ENCODE measurements around the gene SEMA4G.

Gene SEMA4G
- total RNA-seq, result 0 to 0.17 (median 0.02) reads per million in 18 experiments

DNA sequence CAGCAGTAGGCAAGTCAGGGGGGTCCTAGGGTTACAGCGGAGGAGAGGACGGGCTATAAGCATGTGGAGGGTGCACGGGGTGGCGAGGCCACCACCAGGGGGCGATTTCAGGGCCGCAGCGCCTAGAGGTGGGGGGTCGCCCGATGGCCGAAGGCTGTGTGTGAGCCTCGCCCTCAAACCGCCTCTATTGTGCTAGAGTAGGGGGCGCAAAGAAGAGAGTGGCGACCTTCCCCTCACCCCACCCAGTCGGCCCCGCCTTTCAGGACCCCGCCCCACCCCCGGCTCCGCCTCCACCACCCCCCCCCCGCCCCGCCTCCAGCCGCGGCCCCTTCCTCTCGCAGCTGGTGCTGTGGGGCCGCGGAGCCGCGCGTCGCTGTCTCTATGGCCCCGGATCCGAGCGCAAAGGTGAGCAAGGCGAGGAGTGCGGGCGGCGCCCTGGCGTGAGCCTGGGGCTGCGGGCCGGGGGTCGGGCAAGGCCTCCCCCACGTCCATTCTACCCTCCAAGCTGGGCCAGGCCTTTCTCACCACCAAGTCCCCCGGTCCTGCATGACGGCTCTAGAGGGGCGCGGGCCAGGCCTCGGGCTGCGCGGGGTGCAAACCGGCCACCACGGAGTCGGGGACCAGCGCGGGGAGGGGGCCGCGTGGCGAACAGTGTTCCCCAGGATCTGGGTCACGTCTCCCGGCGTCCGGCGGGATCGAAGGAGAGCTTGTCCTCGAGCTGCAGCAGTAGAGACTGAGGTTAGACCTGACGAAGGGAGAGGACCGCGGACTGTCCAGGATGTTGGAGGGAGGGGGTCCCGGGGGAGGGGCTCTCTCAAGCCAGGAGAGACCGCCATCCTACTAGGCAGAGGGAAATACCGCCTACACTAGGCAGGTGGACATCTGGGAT, at the start of gene SEMA4G:
Gene SEMA4G, plus strand, starts transcription at position 318 of the 889 bp plus-strand sequence. CDS start 3,409 bp downstream, outside the sequence.
- peak in 1 of 2 donors; percentile 10 for DNase-seq

DNA sequence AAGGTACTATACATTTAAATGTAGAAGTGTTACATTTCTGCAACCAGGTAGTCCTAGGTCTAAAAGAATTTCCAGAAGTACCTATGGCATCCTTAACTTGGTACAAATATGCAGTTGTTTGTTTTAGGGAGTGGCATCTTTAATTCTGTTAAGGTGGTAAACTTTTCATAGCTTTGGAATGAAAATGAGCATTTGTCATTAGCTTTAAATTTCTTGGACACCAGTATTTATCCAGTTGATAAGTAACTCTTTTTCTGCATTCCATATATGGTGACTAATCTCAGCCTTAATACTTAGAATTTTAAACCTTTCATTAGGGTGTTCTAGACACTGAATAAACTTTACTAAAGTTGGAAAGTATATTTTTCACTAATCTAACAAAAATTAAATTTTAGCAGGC, 45.7 kb upstream of the SEMA4G start:
- DNase-seq, result no peak

DNA sequence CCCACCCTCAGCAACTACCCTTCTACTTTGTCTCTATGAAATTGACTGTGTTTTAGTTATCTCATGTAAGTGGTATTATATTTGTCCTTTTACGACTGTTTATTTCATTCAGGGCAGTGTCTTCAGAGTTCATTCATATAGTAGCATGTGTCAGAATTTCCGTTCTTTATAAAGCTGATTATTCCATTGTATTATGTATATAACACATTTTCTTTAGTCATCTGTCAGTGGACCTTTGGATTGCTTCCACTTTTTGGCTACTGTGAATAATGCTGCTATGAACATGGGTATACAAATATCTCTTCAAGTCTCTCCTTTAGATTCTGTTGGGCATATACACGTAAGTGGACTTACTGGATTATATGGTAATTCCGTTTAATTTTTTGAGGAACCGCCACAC, 42.0 kb upstream of the SEMA4G start:
- no peak for DNase-seq

DNA sequence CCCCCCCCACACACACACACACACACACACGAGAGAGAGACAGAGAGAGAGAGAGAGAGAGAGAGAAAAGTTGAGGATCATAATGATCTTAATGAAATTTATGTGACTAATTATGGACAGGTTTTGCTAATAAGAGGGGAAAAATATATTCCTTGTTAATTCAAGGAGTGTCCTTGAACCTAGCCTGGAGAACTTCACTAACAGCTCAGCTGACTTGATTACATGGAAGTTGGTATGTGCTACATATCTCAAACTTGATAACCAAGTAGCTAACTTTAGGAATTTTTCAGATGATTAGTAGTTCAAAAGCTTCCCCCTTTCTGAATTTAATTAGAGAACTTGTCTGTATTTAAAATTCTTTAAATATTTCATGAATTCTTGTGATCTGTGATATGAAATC, 41.3 kb upstream of the SEMA4G start:
- DNase-seq, result no peak

DNA sequence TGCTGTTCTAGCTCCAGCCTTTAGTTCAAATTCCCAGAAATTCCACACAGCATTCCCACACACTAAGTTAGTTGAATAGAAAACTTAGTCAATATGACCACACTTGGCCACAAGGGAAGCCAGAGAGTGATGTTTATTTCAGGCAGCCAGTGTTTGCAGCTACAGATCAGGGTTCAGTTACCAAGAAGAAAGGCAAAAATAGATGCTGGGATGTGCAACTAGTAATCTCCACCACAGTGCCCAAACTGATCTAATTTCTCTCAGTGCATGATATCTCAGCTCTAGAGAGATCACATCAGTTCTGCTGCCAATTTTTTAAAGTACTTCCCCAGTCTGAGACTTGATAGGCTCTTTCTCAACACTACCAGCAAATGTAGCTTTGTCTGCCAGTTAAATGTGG, 38.9 kb upstream of the SEMA4G start:
- DNase-seq, result no peak

DNA sequence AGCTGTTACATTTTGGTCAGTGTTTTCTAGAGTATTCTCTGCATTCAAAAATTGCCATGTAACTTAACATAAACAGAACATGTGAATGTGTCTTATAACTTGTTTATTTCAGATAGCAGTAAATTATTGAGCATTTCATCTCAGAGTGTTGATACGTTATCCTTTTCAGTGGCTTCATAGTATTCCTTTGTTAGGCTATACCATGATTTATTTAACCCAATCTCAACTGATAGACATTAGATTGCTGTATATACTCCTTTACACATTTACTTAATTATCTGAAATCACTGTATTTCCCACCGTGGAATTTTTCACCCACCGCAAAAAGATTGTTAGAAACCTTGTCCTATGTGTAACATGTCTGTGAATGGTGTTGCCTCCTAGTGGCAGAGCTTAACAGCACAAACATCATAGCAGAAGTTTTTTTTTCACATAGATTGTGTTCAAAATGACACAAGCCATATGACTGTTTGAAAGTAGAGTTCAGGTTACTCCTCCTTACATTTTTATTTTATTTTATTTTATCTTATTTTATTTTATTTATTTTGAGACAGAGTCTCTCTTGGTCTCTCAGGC, 35.1 kb upstream of the SEMA4G start:
- DNase-seq, result peak in 1 of 2 donors; percentile 14

DNA sequence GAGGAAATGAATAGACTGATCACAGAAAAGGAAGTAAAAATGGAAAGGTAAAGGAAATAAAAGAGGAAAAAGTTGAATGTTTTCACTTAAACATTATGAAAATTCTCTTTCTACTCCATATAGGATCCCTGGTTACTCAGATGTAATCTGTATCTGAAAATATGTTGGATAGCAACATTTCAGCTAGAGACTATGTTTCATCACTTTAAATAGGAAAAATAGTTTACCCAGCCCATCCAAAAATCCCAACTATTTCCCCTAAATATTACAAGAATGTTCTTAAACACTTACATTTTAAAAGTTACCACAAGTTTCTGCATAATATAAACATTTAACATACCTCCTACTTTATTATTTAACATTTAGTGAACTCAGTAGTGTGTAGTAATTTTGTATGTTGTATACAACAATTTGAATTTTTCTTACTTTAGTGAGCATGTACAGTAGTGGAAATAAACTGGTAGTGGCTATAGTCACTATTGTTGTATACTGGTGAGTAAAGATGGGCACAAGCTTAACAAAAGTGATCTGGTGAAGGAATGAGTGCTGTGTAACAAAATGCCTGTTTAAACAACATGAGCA, 29.4 kb upstream of the SEMA4G start:
- DNase-seq, result no peak

- no peak for DNase-seq
Measured at GRCh38 chr10:100942229-100942628, 27.1 kb upstream of the SEMA4G start.

- no peak for DNase-seq
Measured at GRCh38 chr10:100943508-100943907, 25.8 kb upstream of the SEMA4G start.

GRCh38 chr10:100945754-100946153, 23.6 kb upstream of the SEMA4G start:
- no peak for DNase-seq

GRCh38 chr10:100948916-100949315, 20.4 kb upstream of the SEMA4G start:
- no peak for DNase-seq

DNA sequence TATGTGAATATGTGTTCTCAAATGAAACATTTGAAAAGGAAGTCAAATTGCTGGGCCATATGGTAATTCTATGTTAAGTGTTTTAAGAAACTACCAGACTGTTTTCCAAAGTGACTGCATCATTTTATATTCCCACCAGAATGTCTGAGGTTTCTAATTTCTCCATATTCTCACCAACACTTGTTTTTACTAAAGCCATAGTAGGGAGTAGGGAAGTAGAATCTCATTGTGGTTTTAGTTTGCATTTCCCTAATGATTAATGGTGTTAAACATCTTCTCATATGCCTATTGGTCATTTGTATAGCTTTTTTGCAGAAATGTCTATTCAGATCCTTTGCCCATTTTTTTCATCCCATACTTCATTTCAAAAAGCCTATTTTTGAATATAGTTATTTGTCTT, 9.1 kb upstream of the SEMA4G start:
- peak; percentile 43 to 73 for DNase-seq

GRCh38 chr10:100962351-100963080, 6.8 kb upstream of the SEMA4G start:
- DNase-seq, result no peak

DNA sequence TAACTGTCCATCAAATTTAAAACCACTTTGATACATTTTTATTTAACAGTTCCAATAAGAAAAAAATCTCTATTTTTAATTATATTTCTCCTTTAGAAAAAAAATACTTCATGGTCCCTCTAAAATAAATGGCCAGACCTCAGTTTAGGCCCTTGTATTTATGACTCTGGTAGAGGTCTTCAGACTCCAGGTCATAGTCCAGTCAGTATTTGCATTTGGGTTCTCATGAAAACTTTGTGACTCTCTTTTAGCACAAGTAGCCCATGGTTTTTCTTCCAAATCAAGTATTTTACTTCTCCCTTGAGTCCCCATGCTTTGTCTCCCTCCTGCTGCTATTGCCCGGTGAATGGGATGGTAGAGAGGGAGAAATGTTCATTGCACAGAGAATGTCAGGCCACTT, 5.5 kb upstream of the SEMA4G start:
- no peak for DNase-seq

GRCh38 chr10:100965820-100966219, 3.5 kb upstream of the SEMA4G start:
- DNase-seq, result no peak

DNA sequence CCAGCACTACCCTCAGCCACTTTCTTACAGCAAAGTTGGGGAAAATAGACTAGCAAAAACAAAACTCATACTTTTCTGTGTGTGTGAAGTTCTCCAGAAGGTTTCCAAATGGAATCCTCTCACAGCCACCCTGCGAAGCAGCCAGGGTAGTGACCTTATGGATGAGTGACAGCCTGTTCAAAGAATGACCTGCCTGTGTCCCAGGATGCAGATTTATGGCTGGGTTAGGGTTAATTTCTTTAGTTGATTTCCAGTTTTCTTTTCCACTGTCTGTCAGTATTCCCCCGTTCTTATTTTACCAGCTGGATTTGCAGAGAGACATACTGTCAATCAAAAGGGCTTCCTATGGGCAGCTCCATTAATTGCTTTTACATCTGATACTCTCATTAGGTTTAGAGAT, 2.4 kb upstream of the SEMA4G start:
- DNase-seq, result no peak

DNA sequence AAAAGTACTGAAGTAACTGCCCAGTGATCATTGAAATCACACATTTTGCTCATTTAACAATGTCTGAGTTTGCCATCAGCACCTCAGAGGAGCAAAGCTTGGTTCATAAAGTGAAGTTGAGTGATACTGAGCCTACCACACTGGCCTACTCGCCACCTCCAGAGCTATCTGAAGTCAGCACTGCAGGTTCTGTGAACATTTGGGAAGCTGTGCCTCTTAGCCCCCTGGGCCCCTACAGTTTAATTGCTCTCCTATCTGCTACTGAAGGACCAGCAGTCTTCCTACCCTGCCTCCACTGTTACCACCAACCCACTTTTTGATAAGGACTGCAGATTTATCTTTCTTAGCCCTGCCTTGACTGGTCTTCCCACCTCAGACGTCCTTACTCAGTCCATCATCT, 2.0 kb upstream of the SEMA4G start:
- no peak for DNase-seq

DNA sequence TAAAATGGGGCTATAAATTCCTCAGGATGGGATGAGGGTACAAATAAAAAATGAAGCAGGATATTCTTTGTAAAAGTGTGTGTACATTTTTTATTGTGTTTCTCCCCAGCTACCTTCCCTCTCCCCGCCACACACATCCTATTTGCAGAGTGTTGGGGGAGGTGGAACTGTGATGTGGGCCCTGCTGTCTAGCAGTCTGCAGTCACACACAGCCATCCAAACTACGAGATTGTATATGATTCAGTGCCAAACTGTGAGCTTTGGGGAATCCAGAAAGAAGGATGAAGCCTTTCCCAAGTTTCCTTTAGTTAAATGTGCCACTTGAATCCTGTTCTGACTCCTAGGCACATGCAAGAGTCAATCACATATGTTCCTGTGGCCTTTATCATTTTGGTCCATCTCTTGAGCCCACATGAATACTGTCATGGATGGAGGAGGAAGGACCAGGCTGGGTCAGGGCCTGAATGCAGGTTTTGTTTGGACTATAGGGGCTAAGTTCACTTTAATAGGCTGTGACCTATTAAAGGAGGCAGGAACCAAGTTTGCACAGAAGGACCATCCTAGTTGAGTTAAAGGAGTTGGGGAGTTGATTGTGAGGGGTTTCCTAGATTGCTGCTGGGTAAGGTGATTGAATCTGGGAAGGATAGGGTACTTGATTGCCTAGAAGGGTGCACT, 1.1 kb upstream of the SEMA4G start:
- no peak for DNase-seq

- DNase-seq, result no peak
Measured at GRCh38 chr10:100968863-100969186, 479 bp upstream of the SEMA4G start.

- DNase-seq, result no peak
Measured at GRCh38 chr10:100970076-100970913, 991 bp downstream of the SEMA4G start.

GRCh38 chr10:100970914-100971811, 1.9 kb downstream of the SEMA4G start:
- DNase-seq, result no peak

Data from inflammatory macrophage (primary cell).